ENCODE data around the gene ANO6.

DNA sequence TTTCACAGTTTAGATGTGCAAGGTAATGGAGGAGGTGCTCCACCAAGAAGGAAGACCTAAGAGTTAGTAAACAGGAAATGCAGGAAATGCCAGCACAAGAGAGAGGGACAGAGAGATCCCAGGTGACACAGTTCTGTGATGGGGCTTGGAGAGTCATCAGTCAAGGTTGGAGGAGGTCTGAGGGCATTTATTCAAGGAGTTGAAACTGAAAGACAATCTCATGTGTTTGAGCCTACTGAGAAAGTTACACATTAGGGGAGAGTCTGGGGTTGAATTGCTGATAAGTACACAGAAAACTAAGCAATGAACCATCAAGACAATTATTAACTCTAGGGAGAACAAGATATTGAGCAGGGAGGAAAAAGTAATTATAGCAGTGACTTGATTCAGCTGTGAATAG lies 138.5 kb downstream of the ANO6 start:
- TF ChIP-seq, protein P1, sequence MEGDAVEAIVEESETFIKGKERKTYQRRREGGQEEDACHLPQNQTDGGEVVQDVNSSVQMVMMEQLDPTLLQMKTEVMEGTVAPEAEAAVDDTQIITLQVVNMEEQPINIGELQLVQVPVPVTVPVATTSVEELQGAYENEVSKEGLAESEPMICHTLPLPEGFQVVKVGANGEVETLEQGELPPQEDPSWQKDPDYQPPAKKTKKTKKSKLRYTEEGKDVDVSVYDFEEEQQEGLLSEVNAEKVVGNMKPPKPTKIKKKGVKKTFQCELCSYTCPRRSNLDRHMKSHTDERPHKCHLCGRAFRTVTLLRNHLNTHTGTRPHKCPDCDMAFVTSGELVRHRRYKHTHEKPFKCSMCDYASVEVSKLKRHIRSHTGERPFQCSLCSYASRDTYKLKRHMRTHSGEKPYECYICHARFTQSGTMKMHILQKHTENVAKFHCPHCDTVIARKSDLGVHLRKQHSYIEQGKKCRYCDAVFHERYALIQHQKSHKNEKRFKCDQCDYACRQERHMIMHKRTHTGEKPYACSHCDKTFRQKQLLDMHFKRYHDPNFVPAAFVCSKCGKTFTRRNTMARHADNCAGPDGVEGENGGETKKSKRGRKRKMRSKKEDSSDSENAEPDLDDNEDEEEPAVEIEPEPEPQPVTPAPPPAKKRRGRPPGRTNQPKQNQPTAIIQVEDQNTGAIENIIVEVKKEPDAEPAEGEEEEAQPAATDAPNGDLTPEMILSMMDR (conservative IDR thresholded peaks at IDR 0.05; ENCODE audit: low read depth, low read length), result no peak
- TF ChIP-seq EZH2 (IDR thresholded peaks at IDR 0.05; ENCODE audit: low read length, unreplicated experiment) (no peak), EZH2phosphoT487 (IDR thresholded peaks at IDR 0.05; ENCODE audit: borderline replicate concordance, low read length) (no peak)

Data from PC-3 (cell line).